Brain microvascular endothelial cell (primary cell): ENCODE results near the gene ATP13A3.

ENCODE experiments used
- DNase-seq: peaks from one replicate; pipeline ENCODE4 v3.0.0-alpha.2; 2020
- H3K27ac ChIP-seq: fragments of 250-450 bp; sonication (Bioruptor Pico); 2 replicates; pipeline ENCODE4 v1.5.1; 2020; ENCODE audit warnings: mild to moderate bottlenecking, moderate library complexity
- H3K27me3 ChIP-seq: fragments of 250-450 bp; sonication (Bioruptor Pico); replicated peaks from 2 replicates; pipeline ENCODE4 v1.5.1; 2020; ENCODE audit warnings: mild to moderate bottlenecking
- H3K36me3 ChIP-seq: fragments of 250-450 bp; sonication (Bioruptor Pico); replicated peaks from 2 replicates; pipeline ENCODE4 v1.5.1; 2020; ENCODE audit warnings: mild to moderate bottlenecking
- H3K4me3 ChIP-seq: 2 replicates; pipeline ENCODE4 v1.5.1; 2011; ENCODE audit warnings: low read depth, mild to moderate bottlenecking, control low read depth, low read length, moderate library complexity
- CTCF ChIP-seq: IDR thresholded peaks from 2 replicates; pipeline ENCODE4 v1.5.1; 2011; ENCODE audit warnings: low read depth, mild to moderate bottlenecking, moderate library complexity, low read length, control low read depth, inconsistent platforms; ENCODE audit errors: missing control alignments
- in situ Hi-C: cut with HindIII; loops from 2 replicates; pipeline ENCODE4 v1.10.0; 2017; ENCODE audit warnings: low sequenced_read_pairs, low pct_ligation_motif_present

The ATP13A3 gene

GRCh38 chr3:194401868-194402329, 84.9 kb downstream of the ATP13A3 start:
- Histone ChIP-seq H3K27me3 (peaks cover 5% of the 10 kb centered on the region), H3K27ac (no peak overlapping the region), H3K4me3 (no peak overlapping the region), H3K36me3 (peaks cover 27% of the 10 kb centered on the region)
- no peak for DNase-seq
- no peak for TF ChIP-seq CTCF
- in situ Hi-C loops: no loop called here

- DNase-seq: no peak
- in situ Hi-C loops: no loop called here
- no peak for TF ChIP-seq CTCF
These were observed 85.5 kb downstream of the ATP13A3 start for GRCh38 chr3:194401346-194401745.

GRCh38 chr3:194399874-194400411, 86.9 kb downstream of the ATP13A3 start:
- Histone ChIP-seq H3K36me3 (peaks cover 12% of the 10 kb centered on the region), H3K27me3 (peaks cover 11% of the 10 kb centered on the region), H3K27ac (no peak overlapping the region), H3K4me3 (no peak overlapping the region)
- TF ChIP-seq CTCF: no peak
- in situ Hi-C loops: no loop called here
- DNase-seq: no peak

More at GRCh38 chr3:194401346-194401745, 85.5 kb downstream of the ATP13A3 start:
- Histone ChIP-seq H3K27ac (no peak overlapping the region), H3K4me3 (no peak overlapping the region), H3K27me3 (peaks cover 11% of the 10 kb centered on the region), H3K36me3 (peaks cover 24% of the 10 kb centered on the region)

GRCh38 chr3:194399166-194399565, 87.6 kb downstream of the ATP13A3 start, which contains the start of gene GP5:
Gene GP5 (minus strand): TSS chr3:194399266. CDS start chr3:194398282, 984 bp downstream.
- DNase-seq: no peak
- TF ChIP-seq CTCF: no peak
- Histone ChIP-seq H3K4me3 (peak within 1 kb of the TSS; percentile 42), H3K27ac (no peak within 1 kb of the TSS), H3K36me3 (peaks cover 9% of the 10 kb centered on the region), H3K27me3 (peaks cover 11% of the 10 kb centered on the region)
- in situ Hi-C loops: no loop called here

- peak overlapping the region; percentile 42 for H3K4me3 ChIP-seq
- in situ Hi-C loops: no loop called here
- no peak for TF ChIP-seq CTCF
- peaks cover 11% of the 10 kb centered on the region for H3K27me3 ChIP-seq
- no peak overlapping the region for H3K27ac ChIP-seq
- H3K36me3 ChIP-seq: peaks cover under 1% of the 10 kb centered on the region
- DNase-seq: no peak
These were observed 89.0 kb downstream of the ATP13A3 start for GRCh38 chr3:194397757-194398312.
